ENCODE data around the gene FAM114A1.

Gene FAM114A1

GRCh38 chr4:38967260-38968095, 99.9 kb downstream of the FAM114A1 start:
- peak; percentile 97 for DNase-seq (ENCODE audit: low read depth)
- no peak overlapping the region for H3K4me3 ChIP-seq (replicated peaks; ENCODE audit: low read depth, low read length)
- TF ChIP-seq, protein P1, sequence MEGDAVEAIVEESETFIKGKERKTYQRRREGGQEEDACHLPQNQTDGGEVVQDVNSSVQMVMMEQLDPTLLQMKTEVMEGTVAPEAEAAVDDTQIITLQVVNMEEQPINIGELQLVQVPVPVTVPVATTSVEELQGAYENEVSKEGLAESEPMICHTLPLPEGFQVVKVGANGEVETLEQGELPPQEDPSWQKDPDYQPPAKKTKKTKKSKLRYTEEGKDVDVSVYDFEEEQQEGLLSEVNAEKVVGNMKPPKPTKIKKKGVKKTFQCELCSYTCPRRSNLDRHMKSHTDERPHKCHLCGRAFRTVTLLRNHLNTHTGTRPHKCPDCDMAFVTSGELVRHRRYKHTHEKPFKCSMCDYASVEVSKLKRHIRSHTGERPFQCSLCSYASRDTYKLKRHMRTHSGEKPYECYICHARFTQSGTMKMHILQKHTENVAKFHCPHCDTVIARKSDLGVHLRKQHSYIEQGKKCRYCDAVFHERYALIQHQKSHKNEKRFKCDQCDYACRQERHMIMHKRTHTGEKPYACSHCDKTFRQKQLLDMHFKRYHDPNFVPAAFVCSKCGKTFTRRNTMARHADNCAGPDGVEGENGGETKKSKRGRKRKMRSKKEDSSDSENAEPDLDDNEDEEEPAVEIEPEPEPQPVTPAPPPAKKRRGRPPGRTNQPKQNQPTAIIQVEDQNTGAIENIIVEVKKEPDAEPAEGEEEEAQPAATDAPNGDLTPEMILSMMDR (IDR thresholded peaks at IDR 0.05; ENCODE audit: low read length, missing control alignments): no peak

DNA sequence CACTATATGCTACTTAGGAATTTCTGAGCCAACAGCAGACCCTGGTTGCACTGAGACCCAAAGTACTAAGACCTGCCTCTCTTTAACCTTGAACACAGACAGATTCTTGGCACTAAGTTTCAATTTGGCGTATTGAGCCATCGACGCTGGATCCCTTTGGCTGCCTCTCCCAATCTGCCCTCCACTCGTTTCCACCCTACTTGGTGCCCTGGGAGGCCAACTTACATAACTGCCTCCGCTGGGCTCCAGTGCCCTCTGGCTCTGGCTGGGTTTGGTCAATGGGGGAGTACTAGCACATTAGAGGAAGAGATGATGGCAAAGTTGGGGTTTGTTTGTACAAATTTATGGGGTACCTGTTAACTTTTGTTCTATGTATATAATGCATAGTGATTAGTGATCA, 101.1 kb downstream of the FAM114A1 start:
- no peak for DNase-seq (ENCODE audit: low read depth)
- TF ChIP-seq, protein P1 (IDR thresholded peaks at IDR 0.05; ENCODE audit: low read length, missing control alignments): no peak
- H3K4me3 ChIP-seq (replicated peaks; ENCODE audit: low read depth, low read length): no peak overlapping the region

DNA sequence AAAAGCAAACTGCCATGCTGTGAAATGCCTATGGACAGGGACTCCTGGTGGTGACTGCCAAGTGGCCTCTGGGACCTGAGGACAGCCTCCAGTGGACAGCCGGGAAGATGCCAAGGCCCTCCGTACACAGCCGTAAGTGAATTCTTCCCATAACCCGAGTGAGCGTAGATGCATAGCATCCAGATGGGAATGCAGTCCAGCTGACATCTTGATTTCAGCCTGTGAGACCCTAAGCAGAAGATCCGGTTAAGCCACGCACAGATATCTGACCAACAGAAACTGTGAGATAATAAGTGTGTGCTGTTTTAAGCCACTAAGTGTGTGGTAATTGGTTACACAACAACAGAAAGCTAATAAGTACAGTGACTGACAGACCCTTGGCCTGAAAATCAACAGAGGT, 108.7 kb downstream of the FAM114A1 start:
- H3K4me3 ChIP-seq (replicated peaks; ENCODE audit: low read depth, low read length): no peak overlapping the region
- TF ChIP-seq, protein P1 (IDR thresholded peaks at IDR 0.05; ENCODE audit: low read length, missing control alignments): no peak
- DNase-seq (ENCODE audit: low read depth): no peak

DNA sequence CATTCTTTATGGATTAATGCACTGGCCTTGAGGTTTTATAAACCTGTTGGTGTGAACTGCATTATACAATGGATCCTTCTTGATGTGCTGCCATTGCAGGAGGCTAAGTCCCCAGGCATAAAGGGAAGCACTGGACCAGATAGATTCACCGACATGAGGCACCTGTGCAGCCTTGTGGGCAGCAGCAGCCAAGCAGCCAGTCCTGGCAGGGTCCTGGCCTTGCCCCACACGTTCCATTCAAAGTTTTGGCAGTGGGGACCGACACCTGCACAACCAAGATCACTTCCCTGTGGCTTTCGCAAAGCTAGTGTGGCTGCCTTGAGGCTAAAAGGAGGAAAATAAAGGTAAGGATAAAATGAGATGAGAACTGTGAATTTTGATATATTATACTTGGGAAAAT, 111.5 kb downstream of the FAM114A1 start:
- no peak for DNase-seq (ENCODE audit: low read depth)
- TF ChIP-seq, protein P1 (IDR thresholded peaks at IDR 0.05; ENCODE audit: low read length, missing control alignments): no peak

DNA sequence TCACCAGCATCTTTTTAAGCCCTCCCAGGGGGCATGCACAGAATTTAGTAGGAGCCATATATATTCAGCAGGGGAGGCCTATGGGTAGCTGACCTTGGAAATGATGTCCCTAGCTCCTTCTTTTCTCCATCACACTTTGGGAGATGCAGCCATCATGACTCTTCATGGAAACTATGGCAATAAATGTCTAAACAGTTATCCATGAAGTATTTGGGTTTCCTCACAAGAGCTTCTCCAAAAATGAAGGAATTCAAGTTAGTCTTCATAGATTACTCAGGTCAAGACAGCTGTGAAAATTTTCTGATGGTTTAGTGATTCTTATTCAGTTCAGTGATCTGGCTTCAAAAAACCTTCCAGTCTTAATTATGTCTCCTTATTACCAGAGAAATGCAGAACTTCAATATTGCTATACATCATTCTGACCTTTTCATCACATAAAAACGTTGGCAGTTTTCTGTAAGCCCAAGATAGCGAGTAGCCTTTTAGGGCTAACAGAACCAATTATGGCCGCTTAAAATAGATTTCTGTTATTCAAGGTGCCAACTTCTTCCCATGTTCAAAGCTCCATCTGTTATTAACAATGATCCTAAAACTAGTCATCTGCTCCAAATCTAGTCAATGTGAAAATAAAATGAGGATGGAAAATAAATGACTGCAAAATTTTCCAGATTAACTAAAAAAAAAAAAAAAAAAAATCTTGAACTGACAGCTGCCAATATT, 112.1 kb downstream of the FAM114A1 start:
- no peak overlapping the region for H3K4me3 ChIP-seq (replicated peaks; ENCODE audit: low read depth, low read length)
- DNase-seq (ENCODE audit: low read depth): no peak
- TF ChIP-seq, protein P1 (IDR thresholded peaks at IDR 0.05; ENCODE audit: low read length, missing control alignments): no peak

More for the DNA sequence above, 111.5 kb downstream of the FAM114A1 start:
- no peak overlapping the region for H3K4me3 ChIP-seq (replicated peaks; ENCODE audit: low read depth, low read length)

DNA sequence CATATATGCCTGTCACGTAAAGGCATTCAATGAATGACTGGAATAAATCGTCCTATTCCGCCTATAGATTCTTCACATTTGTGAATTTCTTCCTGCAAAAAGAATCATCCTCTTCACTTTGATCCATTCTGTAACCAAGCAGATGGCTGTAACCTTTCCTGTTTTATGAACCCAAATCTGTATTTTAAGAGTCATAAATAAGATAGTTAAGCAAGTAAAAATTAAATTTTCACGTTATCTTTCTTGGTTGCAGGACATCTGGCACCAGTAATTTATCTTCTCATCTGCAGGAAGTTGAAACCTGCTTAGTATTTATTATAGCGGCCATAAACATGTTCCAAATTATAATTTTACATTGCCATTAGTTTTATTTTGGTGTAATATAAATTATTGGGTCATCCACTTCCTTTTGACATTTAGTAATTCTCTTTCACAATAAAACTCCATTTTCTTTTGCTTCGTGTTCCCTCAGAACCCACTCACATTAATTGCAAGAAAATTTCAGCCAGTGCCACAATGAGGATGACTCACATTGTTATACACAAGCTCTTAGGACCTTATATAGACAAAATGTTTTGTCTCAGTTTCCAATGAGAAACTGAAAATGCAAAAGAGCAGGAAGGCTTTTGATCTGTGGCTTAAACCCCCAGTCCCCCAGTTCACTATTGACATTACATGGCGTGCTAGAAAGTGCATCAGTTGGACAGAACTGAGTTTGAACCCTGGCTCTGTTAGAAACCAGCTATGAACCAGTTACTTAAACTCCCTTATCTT, 113.5 kb downstream of the FAM114A1 start:
- DNase-seq (ENCODE audit: low read depth): peak; percentile 91

More for the DNA sequence above, 113.5 kb downstream of the FAM114A1 start:
- no peak overlapping the region for H3K4me3 ChIP-seq (replicated peaks; ENCODE audit: low read depth, low read length)
- TF ChIP-seq, protein P1 (IDR thresholded peaks at IDR 0.05; ENCODE audit: low read length, missing control alignments): no peak

All from fibroblast of pulmonary artery (primary cell).